ENCODE data around the gene BCAM. TPM values are rescaled to one million over a fixed set of nuclear protein-coding genes. Genes with fewer than 3 reads are reported as not detected.
"Not testable (repeated sequence)": the region's sequence is repeated elsewhere in the genome, so short reads cannot be mapped to it uniquely, and the experiment has no call there.

The BCAM gene
- polyA plus RNA-seq, 4 donors = 457 to 754 (median 572) TPM

GRCh38 chr19:44846455-44847143 lies 37.7 kb downstream of the BCAM start:
- peak in 3 of 4 donors; percentile 47 to 61 (median 52) for DNase-seq (ENCODE audit: low read depth in 4 of 4, low spot score in 3 of 4)

GRCh38 chr19:44847144-44848035 lies 38.5 kb downstream of the BCAM start:
- DNase-seq (ENCODE audit: low read depth in 4 of 4, low spot score in 3 of 4) = peak; percentile 55 to 66 (median 57)

- DNase-seq (ENCODE audit: low read depth in 4 of 4, low spot score in 3 of 4) = peak in 2 of 4 donors; percentile 25 to 38
Measured at GRCh38 chr19:44848036-44848811, 39.3 kb downstream of the BCAM start.

- DNase-seq (ENCODE audit: low read depth in 4 of 4, low spot score in 3 of 4) = peak in 3 of 4 donors; percentile 38 to 48 (median 38)
Measured at GRCh38 chr19:44848812-44849447, 40.0 kb downstream of the BCAM start.

- no peak for DNase-seq (ENCODE audit: low read depth in 4 of 4, low spot score in 3 of 4)
Measured at GRCh38 chr19:44850641-44851109, 41.8 kb downstream of the BCAM start.

GRCh38 chr19:44851427-44851826 lies 42.5 kb downstream of the BCAM start:
- no peak for DNase-seq (ENCODE audit: low read depth in 4 of 4, low spot score in 3 of 4)

GRCh38 chr19:44855606-44856005 lies 46.7 kb downstream of the BCAM start:
- DNase-seq (ENCODE audit: low read depth in 4 of 4, low spot score in 3 of 4) = no peak

- DNase-seq (ENCODE audit: low read depth in 4 of 4, low spot score in 3 of 4) = no peak
Measured at GRCh38 chr19:44856421-44857083, 47.6 kb downstream of the BCAM start.

- no peak for DNase-seq (ENCODE audit: low read depth in 4 of 4, low spot score in 3 of 4)
Measured at GRCh38 chr19:44857837-44858236, 48.9 kb downstream of the BCAM start.

GRCh38 chr19:44861576-44861975 lies 52.7 kb downstream of the BCAM start:
- not testable (repeated sequence) for DNase-seq (ENCODE audit: low read depth in 4 of 4, low spot score in 3 of 4)

- DNase-seq (ENCODE audit: low read depth in 4 of 4, low spot score in 3 of 4) = no peak
Measured at GRCh38 chr19:44863990-44864389, 55.1 kb downstream of the BCAM start.

- DNase-seq (ENCODE audit: low read depth in 4 of 4, low spot score in 3 of 4) = no peak
Measured at GRCh38 chr19:44865196-44865767, 56.4 kb downstream of the BCAM start.

GRCh38 chr19:44866664-44867063 lies 57.8 kb downstream of the BCAM start:
- DNase-seq (ENCODE audit: low read depth in 4 of 4, low spot score in 3 of 4) = no peak

GRCh38 chr19:44867578-44867977 lies 58.7 kb downstream of the BCAM start:
- DNase-seq (ENCODE audit: low read depth in 4 of 4, low spot score in 3 of 4) = no peak

GRCh38 chr19:44869733-44870470 lies 61.0 kb downstream of the BCAM start:
- no peak for DNase-seq (ENCODE audit: low read depth in 4 of 4, low spot score in 3 of 4)
